SK-N-SH treated with all-trans-retinoic acid at 6 μM for 48 hours (cell line): ENCODE measurements around the gene IGFN1.
"Not testable (repeated sequence)": the region's sequence is repeated elsewhere in the genome, so short reads cannot be mapped to it uniquely, and the experiment has no call there.

Experiments used
- ATAC-seq: fragments of 200-7000 bp; cut with Tn5 transposase; 3 replicates; pipeline ENCODE4 v1.9.1; 2020; ENCODE audit warnings: mild to moderate bottlenecking, moderate library complexity
- ARNTL ChIP-seq: fragments of 450-650 bp; formaldehyde crosslinking; IDR thresholded peaks from 2 replicates; pipeline ENCODE4 v1.5.0; 2020; ENCODE audit warnings: low read depth, mild to moderate bottlenecking, moderate library complexity, borderline replicate concordance
- BACH2 ChIP-seq: fragments of 250-450 bp; sonication (Bioruptor Pico); IDR thresholded peaks from 2 replicates; pipeline ENCODE4 v1.9.0; 2021; ENCODE audit warnings: mild to moderate bottlenecking, borderline replicate concordance
- CSDC2 ChIP-seq: fragments of 250-450 bp; sonication (Bioruptor Pico); IDR thresholded peaks from 2 replicates; pipeline ENCODE4 v1.5.0; 2020; ENCODE audit warnings: mild to moderate bottlenecking, moderate library complexity
- ESRRG ChIP-seq: fragments of 250-450 bp; sonication (Bioruptor Pico); IDR thresholded peaks from 2 replicates; pipeline ENCODE4 v1.6.1; 2021; ENCODE audit warnings: mild to moderate bottlenecking
- ISL1 ChIP-seq: fragments of 250-450 bp; sonication (Bioruptor Pico); IDR thresholded peaks from 2 replicates; pipeline ENCODE4 v2.1.2; 2022; ENCODE audit warnings: mild to moderate bottlenecking, moderate library complexity
- OSR1 ChIP-seq: fragments of 250-450 bp; sonication (Bioruptor Pico); IDR thresholded peaks from 2 replicates; pipeline ENCODE4 v1.8.0; 2022; ENCODE audit warnings: moderate library complexity, mild to moderate bottlenecking, inconsistent platforms
- PPARA ChIP-seq: fragments of 250-450 bp; sonication (Bioruptor Pico); IDR thresholded peaks from 2 replicates; pipeline ENCODE4 v1.5.0; 2020; ENCODE audit warnings: mild to moderate bottlenecking, borderline replicate concordance
- RARB ChIP-seq: fragments of 250-450 bp; sonication (Bioruptor Pico); IDR thresholded peaks from 2 replicates; pipeline ENCODE4 v1.8.0; 2021; ENCODE audit warnings: mild to moderate bottlenecking, moderate library complexity
- SNAI2 ChIP-seq: fragments of 250-450 bp; sonication (Bioruptor Pico); IDR thresholded peaks from 2 replicates; pipeline ENCODE4 v1.5.0; 2020; ENCODE audit warnings: mild to moderate bottlenecking, moderate library complexity
- TCF4 ChIP-seq: fragments of 250-450 bp; sonication (Bioruptor Pico); IDR thresholded peaks from 2 replicates; pipeline ENCODE4 v1.8.0; 2021; ENCODE audit warnings: mild to moderate bottlenecking, moderate library complexity, borderline replicate concordance
- TOX ChIP-seq: fragments of 250-450 bp; sonication (Bioruptor Pico); IDR thresholded peaks from 2 replicates; pipeline ENCODE4 v1.8.0; 2021; ENCODE audit warnings: mild to moderate bottlenecking, moderate library complexity, borderline replicate concordance
- ZC3H10 ChIP-seq: fragments of 250-450 bp; sonication (Bioruptor Pico); IDR thresholded peaks from 2 replicates; pipeline ENCODE4 v1.5.1; 2021; ENCODE audit warnings: mild to moderate bottlenecking, moderate library complexity
- ZFP3 ChIP-seq: fragments of 250-450 bp; sonication (Bioruptor Pico); IDR thresholded peaks from 2 replicates; pipeline ENCODE4 v1.5.0; 2020; ENCODE audit warnings: mild to moderate bottlenecking, moderate library complexity
- ZFP30 ChIP-seq: fragments of 450-650 bp; formaldehyde crosslinking; IDR thresholded peaks from 2 replicates; pipeline ENCODE4 v1.5.0; 2022; ENCODE audit warnings: mild to moderate bottlenecking, moderate library complexity
- ZNF565 ChIP-seq: fragments of 450-650 bp; formaldehyde crosslinking; conservative IDR thresholded peaks from 2 replicates; pipeline ENCODE4 v1.5.0; 2020; ENCODE audit warnings: low read depth, mild to moderate bottlenecking, moderate library complexity
- ZNF70 ChIP-seq: fragments of 450-650 bp; formaldehyde crosslinking; IDR thresholded peaks from 2 replicates; pipeline ENCODE4 v1.5.0; 2020; ENCODE audit warnings: mild to moderate bottlenecking, moderate library complexity
- ZNF8 ChIP-seq: fragments of 450-650 bp; formaldehyde crosslinking; IDR thresholded peaks from 2 replicates; pipeline ENCODE4 v1.5.0; 2020; ENCODE audit warnings: mild to moderate bottlenecking, moderate library complexity
- TF ChIP-seq, protein P1 (sequence below): fragments of 250-450 bp; sonication (Bioruptor Pico); IDR thresholded peaks from 2 replicates; pipeline ENCODE4 v1.8.0; 2020; ENCODE audit warnings: mild to moderate bottlenecking, moderate library complexity, borderline replicate concordance
- TF ChIP-seq, protein P2 (sequence below): fragments of 250-450 bp; sonication (Bioruptor Pico); IDR thresholded peaks from 2 replicates; pipeline ENCODE4 v1.5.1; 2020; ENCODE audit warnings: low read depth, mild to moderate bottlenecking, moderate library complexity
- TF ChIP-seq, protein P3 (sequence below): fragments of 250-450 bp; sonication (Bioruptor Pico); IDR thresholded peaks from 2 replicates; pipeline ENCODE4 v1.8.0; 2021; ENCODE audit warnings: low read depth, mild to moderate bottlenecking, moderate library complexity, borderline replicate concordance
- TF ChIP-seq, protein P4 (sequence below): fragments of 250-450 bp; sonication (Bioruptor Pico); IDR thresholded peaks from 2 replicates; pipeline ENCODE4 v1.5.0; 2020; ENCODE audit warnings: mild to moderate bottlenecking, moderate library complexity
- TF ChIP-seq, protein P5 (sequence below): fragments of 250-450 bp; sonication (Bioruptor Pico); IDR thresholded peaks from 2 replicates; pipeline ENCODE4 v1.5.1; 2021; ENCODE audit warnings: mild to moderate bottlenecking, moderate library complexity

Gene IGFN1

DNA sequence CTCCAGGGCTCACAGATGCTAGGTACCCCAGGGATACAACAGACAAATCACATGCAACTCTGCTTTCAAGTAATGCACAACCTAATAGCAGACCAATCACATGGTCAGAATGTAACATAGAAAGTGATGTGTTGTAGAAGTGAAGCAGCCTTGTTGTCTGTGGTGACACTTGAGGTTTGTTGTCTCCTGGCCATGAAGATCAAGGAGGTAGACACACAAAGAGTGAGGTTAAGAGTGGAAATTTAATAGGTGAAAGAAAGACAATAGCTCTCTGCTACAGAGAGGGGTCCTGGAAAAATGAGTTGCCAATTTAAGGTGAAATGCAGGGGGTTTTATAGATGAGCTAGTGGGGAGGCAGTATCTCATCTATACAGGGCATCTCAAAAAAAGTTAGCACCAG is 33.8 kb upstream of the IGFN1 start:
- no peak for ATAC-seq
- TF ChIP-seq ZFP3 (CRISPR knock-in tag) = no peak
- TF ChIP-seq, protein P1, sequence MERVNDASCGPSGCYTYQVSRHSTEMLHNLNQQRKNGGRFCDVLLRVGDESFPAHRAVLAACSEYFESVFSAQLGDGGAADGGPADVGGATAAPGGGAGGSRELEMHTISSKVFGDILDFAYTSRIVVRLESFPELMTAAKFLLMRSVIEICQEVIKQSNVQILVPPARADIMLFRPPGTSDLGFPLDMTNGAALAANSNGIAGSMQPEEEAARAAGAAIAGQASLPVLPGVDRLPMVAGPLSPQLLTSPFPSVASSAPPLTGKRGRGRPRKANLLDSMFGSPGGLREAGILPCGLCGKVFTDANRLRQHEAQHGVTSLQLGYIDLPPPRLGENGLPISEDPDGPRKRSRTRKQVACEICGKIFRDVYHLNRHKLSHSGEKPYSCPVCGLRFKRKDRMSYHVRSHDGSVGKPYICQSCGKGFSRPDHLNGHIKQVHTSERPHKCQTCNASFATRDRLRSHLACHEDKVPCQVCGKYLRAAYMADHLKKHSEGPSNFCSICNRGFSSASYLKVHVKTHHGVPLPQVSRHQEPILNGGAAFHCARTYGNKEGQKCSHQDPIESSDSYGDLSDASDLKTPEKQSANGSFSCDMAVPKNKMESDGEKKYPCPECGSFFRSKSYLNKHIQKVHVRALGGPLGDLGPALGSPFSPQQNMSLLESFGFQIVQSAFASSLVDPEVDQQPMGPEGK = no peak
- TF ChIP-seq, protein P2, sequence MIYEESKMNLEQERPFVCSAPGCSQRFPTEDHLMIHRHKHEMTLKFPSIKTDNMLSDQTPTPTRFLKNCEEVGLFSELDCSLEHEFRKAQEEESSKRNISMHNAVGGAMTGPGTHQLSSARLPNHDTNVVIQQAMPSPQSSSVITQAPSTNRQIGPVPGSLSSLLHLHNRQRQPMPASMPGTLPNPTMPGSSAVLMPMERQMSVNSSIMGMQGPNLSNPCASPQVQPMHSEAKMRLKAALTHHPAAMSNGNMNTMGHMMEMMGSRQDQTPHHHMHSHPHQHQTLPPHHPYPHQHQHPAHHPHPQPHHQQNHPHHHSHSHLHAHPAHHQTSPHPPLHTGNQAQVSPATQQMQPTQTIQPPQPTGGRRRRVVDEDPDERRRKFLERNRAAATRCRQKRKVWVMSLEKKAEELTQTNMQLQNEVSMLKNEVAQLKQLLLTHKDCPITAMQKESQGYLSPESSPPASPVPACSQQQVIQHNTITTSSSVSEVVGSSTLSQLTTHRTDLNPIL (CRISPR knock-in tag) = no peak
- TF ChIP-seq SNAI2 (CRISPR knock-in tag) = no peak
- no peak for TF ChIP-seq ZNF565 (CRISPR knock-in tag)
- TF ChIP-seq CSDC2 (CRISPR knock-in tag) = no peak
- TF ChIP-seq TOX (CRISPR knock-in tag) = no peak
- no peak for TF ChIP-seq ZC3H10 (CRISPR knock-in tag)
- no peak for TF ChIP-seq ZFP30 (CRISPR knock-in tag)
- TF ChIP-seq ZNF70 (CRISPR knock-in tag) = no peak
- no peak for TF ChIP-seq PPARA
- no peak for TF ChIP-seq BACH2 (CRISPR knock-in tag)
- TF ChIP-seq TCF4 = no peak
- TF ChIP-seq ISL1 (CRISPR knock-in tag) = no peak
- no peak for TF ChIP-seq RARB (CRISPR knock-in tag)
- no peak for TF ChIP-seq ZNF8 (CRISPR knock-in tag)
- TF ChIP-seq ESRRG (CRISPR knock-in tag) = no peak
- TF ChIP-seq OSR1 = no peak
- TF ChIP-seq, all 23 proteins: peak for 0

DNA sequence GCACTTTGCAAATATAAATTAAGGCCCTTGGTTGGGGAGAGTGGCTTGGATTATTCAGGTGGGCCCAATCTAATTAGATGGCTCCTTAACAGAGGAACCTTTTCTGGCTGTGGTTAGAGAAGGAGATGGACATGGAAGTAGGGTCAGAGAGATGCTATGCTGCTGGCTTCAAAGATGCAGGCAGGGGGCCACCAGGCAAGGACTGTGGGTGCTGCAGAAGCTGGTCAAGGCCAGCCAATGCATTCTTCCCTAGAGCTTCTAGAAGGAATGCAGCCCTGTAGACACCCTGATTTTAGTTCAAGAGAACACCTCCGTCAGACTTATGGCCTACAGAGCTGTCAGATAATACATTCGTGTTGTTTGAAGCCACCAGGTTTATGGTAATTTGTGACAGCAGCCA is 32.7 kb upstream of the IGFN1 start:
- no peak for ATAC-seq

DNA sequence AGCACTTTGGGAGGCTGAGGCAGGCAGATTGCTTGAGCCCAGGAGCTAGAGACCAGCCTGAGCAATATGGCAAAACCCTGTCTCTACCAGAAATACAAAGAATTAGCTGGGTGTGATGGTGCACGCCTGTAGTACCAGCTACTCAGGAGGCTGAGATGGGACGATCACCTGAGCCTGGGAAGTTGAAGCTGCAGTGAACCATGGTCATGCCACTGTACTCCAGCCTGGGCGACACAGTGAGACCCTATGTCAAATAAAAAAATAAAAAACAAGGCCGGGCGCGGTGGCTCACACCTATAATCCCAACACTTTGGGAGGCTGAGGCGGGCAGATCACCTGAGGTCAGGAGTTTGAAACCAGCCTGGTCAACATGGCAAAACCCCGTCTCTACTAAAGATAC is 27.6 kb upstream of the IGFN1 start:
- ATAC-seq = not testable (repeated sequence)

More for the DNA sequence above, 32.7 kb upstream of the IGFN1 start:
- TF ChIP-seq, protein P2 (CRISPR knock-in tag) = no peak
- TF ChIP-seq, protein P3, sequence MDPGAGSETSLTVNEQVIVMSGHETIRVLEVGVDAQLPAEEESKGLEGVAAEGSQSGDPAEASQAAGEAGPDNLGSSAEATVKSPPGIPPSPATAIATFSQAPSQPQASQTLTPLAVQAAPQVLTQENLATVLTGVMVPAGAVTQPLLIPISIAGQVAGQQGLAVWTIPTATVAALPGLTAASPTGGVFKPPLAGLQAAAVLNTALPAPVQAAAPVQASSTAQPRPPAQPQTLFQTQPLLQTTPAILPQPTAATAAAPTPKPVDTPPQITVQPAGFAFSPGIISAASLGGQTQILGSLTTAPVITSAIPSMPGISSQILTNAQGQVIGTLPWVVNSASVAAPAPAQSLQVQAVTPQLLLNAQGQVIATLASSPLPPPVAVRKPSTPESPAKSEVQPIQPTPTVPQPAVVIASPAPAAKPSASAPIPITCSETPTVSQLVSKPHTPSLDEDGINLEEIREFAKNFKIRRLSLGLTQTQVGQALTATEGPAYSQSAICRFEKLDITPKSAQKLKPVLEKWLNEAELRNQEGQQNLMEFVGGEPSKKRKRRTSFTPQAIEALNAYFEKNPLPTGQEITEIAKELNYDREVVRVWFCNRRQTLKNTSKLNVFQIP (CRISPR knock-in tag) = no peak
- TF ChIP-seq ZFP3 (CRISPR knock-in tag) = no peak
- TF ChIP-seq RARB (CRISPR knock-in tag) = no peak
- TF ChIP-seq ZNF565 (CRISPR knock-in tag) = no peak
- TF ChIP-seq PPARA = no peak
- no peak for TF ChIP-seq CSDC2 (CRISPR knock-in tag)
- TF ChIP-seq, protein P4, sequence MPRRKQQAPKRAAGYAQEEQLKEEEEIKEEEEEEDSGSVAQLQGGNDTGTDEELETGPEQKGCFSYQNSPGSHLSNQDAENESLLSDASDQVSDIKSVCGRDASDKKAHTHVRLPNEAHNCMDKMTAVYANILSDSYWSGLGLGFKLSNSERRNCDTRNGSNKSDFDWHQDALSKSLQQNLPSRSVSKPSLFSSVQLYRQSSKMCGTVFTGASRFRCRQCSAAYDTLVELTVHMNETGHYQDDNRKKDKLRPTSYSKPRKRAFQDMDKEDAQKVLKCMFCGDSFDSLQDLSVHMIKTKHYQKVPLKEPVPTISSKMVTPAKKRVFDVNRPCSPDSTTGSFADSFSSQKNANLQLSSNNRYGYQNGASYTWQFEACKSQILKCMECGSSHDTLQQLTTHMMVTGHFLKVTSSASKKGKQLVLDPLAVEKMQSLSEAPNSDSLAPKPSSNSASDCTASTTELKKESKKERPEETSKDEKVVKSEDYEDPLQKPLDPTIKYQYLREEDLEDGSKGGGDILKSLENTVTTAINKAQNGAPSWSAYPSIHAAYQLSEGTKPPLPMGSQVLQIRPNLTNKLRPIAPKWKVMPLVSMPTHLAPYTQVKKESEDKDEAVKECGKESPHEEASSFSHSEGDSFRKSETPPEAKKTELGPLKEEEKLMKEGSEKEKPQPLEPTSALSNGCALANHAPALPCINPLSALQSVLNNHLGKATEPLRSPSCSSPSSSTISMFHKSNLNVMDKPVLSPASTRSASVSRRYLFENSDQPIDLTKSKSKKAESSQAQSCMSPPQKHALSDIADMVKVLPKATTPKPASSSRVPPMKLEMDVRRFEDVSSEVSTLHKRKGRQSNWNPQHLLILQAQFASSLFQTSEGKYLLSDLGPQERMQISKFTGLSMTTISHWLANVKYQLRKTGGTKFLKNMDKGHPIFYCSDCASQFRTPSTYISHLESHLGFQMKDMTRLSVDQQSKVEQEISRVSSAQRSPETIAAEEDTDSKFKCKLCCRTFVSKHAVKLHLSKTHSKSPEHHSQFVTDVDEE (CRISPR knock-in tag) = no peak
- no peak for TF ChIP-seq ESRRG (CRISPR knock-in tag)
- TF ChIP-seq, protein P5, sequence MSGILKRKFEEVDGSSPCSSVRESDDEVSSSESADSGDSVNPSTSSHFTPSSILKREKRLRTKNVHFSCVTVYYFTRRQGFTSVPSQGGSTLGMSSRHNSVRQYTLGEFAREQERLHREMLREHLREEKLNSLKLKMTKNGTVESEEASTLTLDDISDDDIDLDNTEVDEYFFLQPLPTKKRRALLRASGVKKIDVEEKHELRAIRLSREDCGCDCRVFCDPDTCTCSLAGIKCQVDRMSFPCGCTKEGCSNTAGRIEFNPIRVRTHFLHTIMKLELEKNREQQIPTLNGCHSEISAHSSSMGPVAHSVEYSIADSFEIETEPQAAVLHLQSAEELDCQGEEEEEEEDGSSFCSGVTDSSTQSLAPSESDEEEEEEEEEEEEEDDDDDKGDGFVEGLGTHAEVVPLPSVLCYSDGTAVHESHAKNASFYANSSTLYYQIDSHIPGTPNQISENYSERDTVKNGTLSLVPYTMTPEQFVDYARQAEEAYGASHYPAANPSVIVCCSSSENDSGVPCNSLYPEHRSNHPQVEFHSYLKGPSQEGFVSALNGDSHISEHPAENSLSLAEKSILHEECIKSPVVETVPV = no peak
- TF ChIP-seq ZC3H10 (CRISPR knock-in tag) = no peak
- no peak for TF ChIP-seq OSR1
- TF ChIP-seq SNAI2 (CRISPR knock-in tag) = no peak
- no peak for TF ChIP-seq BACH2 (CRISPR knock-in tag)
- TF ChIP-seq, protein P1 = no peak
- no peak for TF ChIP-seq ARNTL (CRISPR knock-in tag)
